ENCODE results near the gene CRTC1.

CRTC1 gene

GRCh38 chr19:18653853-18654252 is 29.6 kb upstream of the CRTC1 start:
- no peak for DNase-seq (ENCODE audit: low read depth in 2 of 2)

- no peak for DNase-seq (ENCODE audit: low read depth in 2 of 2)
Measured at GRCh38 chr19:18654469-18654868, 29.0 kb upstream of the CRTC1 start.

GRCh38 chr19:18655173-18655844 is 28.2 kb upstream of the CRTC1 start:
- DNase-seq (ENCODE audit: low read depth in 2 of 2): no peak

- DNase-seq (ENCODE audit: low read depth in 2 of 2): no peak
Measured at GRCh38 chr19:18656337-18657086, 27.0 kb upstream of the CRTC1 start.

- DNase-seq (ENCODE audit: low read depth in 2 of 2): no peak
Measured at GRCh38 chr19:18657590-18658365, 25.7 kb upstream of the CRTC1 start.

- DNase-seq (ENCODE audit: low read depth in 2 of 2): no peak
Measured at GRCh38 chr19:18658366-18658855, 25.1 kb upstream of the CRTC1 start.

- no peak for DNase-seq (ENCODE audit: low read depth in 2 of 2)
Measured at GRCh38 chr19:18659281-18660050, 24.0 kb upstream of the CRTC1 start.

GRCh38 chr19:18660051-18660910 is 23.2 kb upstream of the CRTC1 start:
- no peak for DNase-seq (ENCODE audit: low read depth in 2 of 2)

GRCh38 chr19:18660939-18661670 is 22.4 kb upstream of the CRTC1 start:
- DNase-seq (ENCODE audit: low read depth in 2 of 2): no peak

GRCh38 chr19:18662972-18663732 is 20.3 kb upstream of the CRTC1 start:
- no peak for DNase-seq (ENCODE audit: low read depth in 2 of 2)

GRCh38 chr19:18663940-18664530 is 19.4 kb upstream of the CRTC1 start:
- no peak for DNase-seq (ENCODE audit: low read depth in 2 of 2)

- DNase-seq (ENCODE audit: low read depth in 2 of 2): no peak
Measured at GRCh38 chr19:18665771-18666202, 17.7 kb upstream of the CRTC1 start.

- DNase-seq (ENCODE audit: low read depth in 2 of 2): no peak
Measured at GRCh38 chr19:18666317-18666716, 17.2 kb upstream of the CRTC1 start.

- no peak for DNase-seq (ENCODE audit: low read depth in 2 of 2)
Measured at GRCh38 chr19:18666784-18667183, 16.7 kb upstream of the CRTC1 start.

GRCh38 chr19:18667531-18668251 is 15.8 kb upstream of the CRTC1 start:
- no peak for DNase-seq (ENCODE audit: low read depth in 2 of 2)

GRCh38 chr19:18668252-18668631 is 15.2 kb upstream of the CRTC1 start:
- no peak for DNase-seq (ENCODE audit: low read depth in 2 of 2)

GRCh38 chr19:18668744-18669523 is 14.5 kb upstream of the CRTC1 start:
- DNase-seq (ENCODE audit: low read depth in 2 of 2): no peak

- no peak for DNase-seq (ENCODE audit: low read depth in 2 of 2)
Measured at GRCh38 chr19:18669524-18669817, 14.0 kb upstream of the CRTC1 start.
